Posterior cingulate gyrus (tissue), 11 donors: ENCODE results near the gene GIT1.

Experiments
- DNase-seq, 10 donors: peaks; one replicate each; pipeline versions ENCODE4 v3.0.0 to v3.0.0-alpha.2; 2020 to 2021; ENCODE audit warnings: mixed read lengths in 3 of 10
- intact Hi-C: fragments of 100-400 bp; cut with DNase I; formaldehyde crosslinking; loops from one replicate; pipeline ENCODE4 v1.15.1; 2023

The GIT1 gene

GRCh38 chr17:29595107-29595942 is 5.9 kb upstream of the GIT1 start:
- intact Hi-C loops, result no loop called here

GRCh38 chr17:29594519-29595090 is 5.2 kb upstream of the GIT1 start:
- DNase-seq, result peak in 2 of 10 donors; percentile 51 to 64
- intact Hi-C loops, result no loop called here

More at GRCh38 chr17:29595107-29595942, 5.9 kb upstream of the GIT1 start:
- DNase-seq, result peak in 3 of 10 donors; percentile 34 to 75 (median 54)

- intact Hi-C loops, result loop anchor here (1.0 kb wide), 1 partner anchor 19 kb away; no protein-coding TSS in a partner anchor
- DNase-seq, result peak in 3 of 10 donors; percentile 66 to 87 (median 85)
Measured at GRCh38 chr17:29593591-29594518, 4.4 kb upstream of the GIT1 start.

GRCh38 chr17:29592850-29593551 is 3.6 kb upstream of the GIT1 start, which contains the start of gene ANKRD13B:
Gene ANKRD13B (plus strand): TSS chr17:29593132. CDS start chr17:29593622, 490 bp downstream.
- DNase-seq, result peak; percentile 66 to 96 (median 77)
- intact Hi-C loops, result loop anchor here (1.0 kb wide), 1 partner anchor 20 kb away; no protein-coding TSS in a partner anchor

GRCh38 chr17:29591737-29592608 is 2.5 kb upstream of the GIT1 start:
- peak; percentile 85 to 99 (median 94) for DNase-seq
- intact Hi-C loops, result loop anchor here (1.0 kb wide), 1 partner anchor 12 kb away; no protein-coding TSS in a partner anchor

- DNase-seq, result peak in 5 of 10 donors; percentile 51 to 91 (median 83)
- intact Hi-C loops, result loop anchor here (1.0 kb wide), 1 partner anchor 11 kb away; no protein-coding TSS in a partner anchor
Measured at GRCh38 chr17:29591146-29591736, 1.8 kb upstream of the GIT1 start.

- DNase-seq, result peak in 4 of 10 donors; percentile 58 to 91 (median 86)
Measured at GRCh38 chr17:29590411-29591145, 1.1 kb upstream of the GIT1 start.

GRCh38 chr17:29588562-29589411 is 661 bp downstream of the GIT1 start:
- peak in 4 of 10 donors; percentile 45 to 91 (median 84) for DNase-seq
- intact Hi-C loops, result no loop called here

More at GRCh38 chr17:29590411-29591145, 1.1 kb upstream of the GIT1 start:
- intact Hi-C loops, result loop anchor here (1.0 kb wide), 1 partner anchor 10 kb away; no protein-coding TSS in a partner anchor

- intact Hi-C loops, result no loop called here
- DNase-seq, result no peak
Measured at GRCh38 chr17:29588017-29588561, 1.4 kb downstream of the GIT1 start.

- no peak for DNase-seq
Measured at GRCh38 chr17:29587591-29587990, 1.9 kb downstream of the GIT1 start.

GRCh38 chr17:29586676-29587469 is 2.6 kb downstream of the GIT1 start:
- intact Hi-C loops, result no loop called here
- no peak for DNase-seq

More at GRCh38 chr17:29587591-29587990, 1.9 kb downstream of the GIT1 start:
- intact Hi-C loops, result no loop called here

GRCh38 chr17:29585080-29585751 is 4.2 kb downstream of the GIT1 start:
- DNase-seq, result peak in 1 of 10 donors; percentile 62
- intact Hi-C loops, result no loop called here

- DNase-seq, result peak in 9 of 10 donors; percentile 55 to 95 (median 79)
- intact Hi-C loops, result no loop called here
Measured at GRCh38 chr17:29584452-29585079, 4.9 kb downstream of the GIT1 start.
